KBM-7 (cell line): ENCODE results near the gene EID1.

ENCODE experiments used
- DNase-seq: peaks from one replicate; pipeline ENCODE4 v3.0.0-alpha.2; 2015
- in situ Hi-C: fragments of 300-500 bp; cut with MboI; formaldehyde crosslinking; loops from 2 replicates; pipeline ENCODE4 v1.14.3; 2020; ENCODE audit warnings: low sequenced_read_pairs, low pct_unique_long_range_greater_than_20kb, mixed read lengths

The EID1 gene

GRCh38 chr15:48865370-48866079 lies 12.4 kb upstream of the EID1 start:
- in situ Hi-C loops = loop anchor here (25.0 kb wide), 1 partner anchor 1297 kb away; no protein-coding TSS in a partner anchor
- no peak for DNase-seq

GRCh38 chr15:48866141-48866563 lies 11.8 kb upstream of the EID1 start:
- in situ Hi-C loops = loop anchor here (25.0 kb wide), 1 partner anchor 1296 kb away; no protein-coding TSS in a partner anchor
- DNase-seq = no peak

- DNase-seq = no peak
These were observed 9.9 kb upstream of the EID1 start for GRCh38 chr15:48868023-48868422.

GRCh38 chr15:48868536-48868935 lies 9.4 kb upstream of the EID1 start:
- in situ Hi-C loops = loop anchor here (25.0 kb wide), 1 partner anchor 1294 kb away; no protein-coding TSS in a partner anchor
- no peak for DNase-seq

More at GRCh38 chr15:48868023-48868422, 9.9 kb upstream of the EID1 start:
- in situ Hi-C loops = loop anchor here (25.0 kb wide), 1 partner anchor 1294 kb away; no protein-coding TSS in a partner anchor

DNA sequence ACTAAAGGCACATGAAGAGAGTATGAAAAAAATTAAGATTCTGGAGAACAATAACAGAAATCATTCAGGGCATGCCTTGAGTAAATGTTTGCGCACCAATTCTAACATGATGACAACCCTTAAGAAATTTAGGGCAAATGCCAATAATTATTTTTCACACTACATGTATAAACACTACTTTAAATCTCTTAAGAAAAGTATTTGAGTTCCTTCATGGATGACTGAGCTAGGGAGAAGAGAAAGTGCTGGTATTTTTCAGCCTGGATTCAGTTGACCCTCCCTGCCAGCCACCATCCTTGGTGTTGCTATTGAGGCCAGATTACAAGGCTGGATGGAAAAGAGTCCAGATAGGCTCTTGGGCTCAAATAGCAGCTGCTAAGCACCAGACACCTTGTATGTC lies 8.0 kb upstream of the EID1 start:
- in situ Hi-C loops = loop anchor here (25.0 kb wide), 1 partner anchor 1292 kb away; no protein-coding TSS in a partner anchor
- DNase-seq = no peak

DNA sequence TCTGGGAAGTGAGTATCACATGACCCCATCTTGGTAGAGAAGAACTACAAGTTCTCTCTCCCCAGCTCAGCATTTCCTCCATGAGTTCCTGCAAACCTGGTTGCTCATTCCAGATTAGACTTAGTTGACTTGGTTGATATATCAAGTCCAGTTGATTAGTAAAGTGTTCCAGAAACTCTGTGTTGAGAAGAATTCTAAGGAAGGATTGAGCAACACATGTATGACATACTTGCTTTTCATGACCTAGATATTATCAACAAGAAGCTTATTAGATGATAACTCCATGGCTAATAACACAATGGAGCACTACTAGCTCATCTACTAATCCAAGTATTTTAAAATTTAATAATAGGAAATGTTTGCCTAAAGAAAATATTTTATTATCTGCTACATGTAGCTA lies 6.4 kb upstream of the EID1 start:
- no peak for DNase-seq
- in situ Hi-C loops = loop anchor here (25.0 kb wide), 1 partner anchor 1291 kb away; no protein-coding TSS in a partner anchor

DNA sequence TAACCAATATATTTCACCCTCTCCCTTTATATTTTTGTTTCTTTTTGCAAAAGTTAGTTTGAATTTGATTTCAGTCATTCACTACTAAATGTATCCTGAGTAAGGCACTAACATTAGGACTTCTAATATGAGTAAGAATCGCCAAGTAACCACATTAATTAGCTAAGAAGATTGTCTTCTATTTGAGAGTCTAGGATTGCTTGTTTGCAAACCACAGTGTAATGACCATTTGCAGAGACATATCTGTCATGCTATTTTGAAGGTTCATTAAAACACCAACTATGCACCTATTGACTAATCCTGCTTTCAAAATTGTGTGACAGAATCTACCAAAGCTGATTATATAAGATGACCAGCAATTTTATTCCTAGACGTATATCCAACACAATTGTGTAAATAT lies 5.3 kb upstream of the EID1 start:
- no peak for DNase-seq
- in situ Hi-C loops = loop anchor here (25.0 kb wide), 1 partner anchor 1290 kb away; no protein-coding TSS in a partner anchor

DNA sequence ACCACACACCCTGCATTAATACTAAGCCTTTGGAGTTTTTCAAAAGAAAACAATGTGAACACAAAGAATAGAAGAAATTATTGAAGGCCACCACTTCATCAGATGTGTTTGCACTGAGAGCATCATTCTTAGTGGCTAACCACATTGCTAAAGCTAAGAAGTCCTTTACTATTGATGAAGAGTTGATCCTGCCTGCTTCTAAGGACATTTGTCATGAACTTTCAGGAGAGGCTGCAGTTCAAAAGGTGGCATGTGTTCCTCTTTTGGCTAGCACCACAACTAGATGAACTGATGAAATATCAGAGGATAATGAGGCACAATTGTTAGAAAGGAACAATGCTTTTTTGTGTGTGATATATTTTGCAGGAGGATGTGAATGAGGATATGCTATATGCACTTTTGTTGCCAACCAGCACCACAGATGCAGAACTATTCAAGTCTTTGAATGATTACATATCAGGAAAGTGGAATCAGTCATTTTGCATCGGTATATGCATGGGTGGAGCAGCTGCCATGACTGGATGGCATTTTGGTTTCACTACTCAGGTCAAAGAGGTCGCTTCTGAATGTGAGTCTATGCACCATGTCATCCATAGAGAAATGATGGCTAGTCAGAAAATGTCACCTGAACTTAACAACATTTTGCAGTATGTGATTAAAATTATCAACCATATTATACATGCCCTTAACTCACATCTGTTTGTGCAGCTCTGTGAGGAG lies 2.5 kb upstream of the EID1 start:
- no peak for DNase-seq
- in situ Hi-C loops = no loop called here

DNA sequence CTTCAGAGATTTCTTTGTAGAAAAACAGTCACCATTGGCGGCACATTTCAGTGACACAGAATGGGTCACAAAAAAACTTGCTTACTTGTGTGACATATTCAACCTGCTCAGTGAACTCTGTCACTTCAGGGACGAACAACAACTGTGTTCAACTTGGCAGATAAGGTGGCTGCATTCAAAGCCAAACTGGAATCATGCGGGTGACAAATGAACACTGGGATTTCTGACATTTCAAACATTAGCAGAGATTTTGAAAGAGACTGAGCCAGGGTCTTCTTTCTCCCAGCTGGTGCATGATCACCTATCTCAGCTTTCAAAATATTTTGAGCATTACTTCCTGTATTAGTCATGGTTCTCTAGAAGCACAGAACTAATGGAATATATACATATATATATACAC lies 1.9 kb upstream of the EID1 start:
- DNase-seq = no peak
- in situ Hi-C loops = no loop called here

DNA sequence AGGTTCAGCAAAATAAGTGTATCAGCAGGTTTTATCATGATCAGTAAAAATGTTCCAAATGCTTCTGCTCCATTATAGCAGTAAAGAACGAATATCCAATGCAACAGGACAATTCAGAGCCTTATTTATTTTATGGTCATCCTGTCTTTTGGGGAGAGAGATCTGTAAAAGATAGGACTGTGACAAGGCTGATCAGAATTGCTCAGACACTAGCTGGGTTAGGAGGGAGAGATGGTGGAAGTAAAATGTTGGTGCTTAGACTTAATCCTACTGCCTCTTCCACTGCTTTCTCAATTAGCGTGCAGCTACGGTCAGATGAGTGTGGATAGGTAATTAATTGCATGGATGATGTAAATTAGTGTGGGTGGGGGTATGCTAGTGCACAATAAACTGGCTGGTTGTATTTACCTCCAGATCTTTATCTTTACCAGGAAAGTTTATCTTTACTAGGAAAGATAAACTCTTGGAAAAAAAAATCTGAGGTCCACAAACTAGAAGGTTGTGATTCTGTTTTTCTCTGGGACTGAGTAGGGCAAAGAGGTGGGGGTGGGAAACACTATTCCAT lies 2.2 kb downstream of the EID1 start:
- no peak for DNase-seq
- in situ Hi-C loops = no loop called here

GRCh38 chr15:48883699-48884098 lies 5.8 kb downstream of the EID1 start:
- no peak for DNase-seq
- in situ Hi-C loops = no loop called here

GRCh38 chr15:48887144-48887543 lies 9.2 kb downstream of the EID1 start:
- in situ Hi-C loops = no loop called here
- DNase-seq = no peak

GRCh38 chr15:48888191-48888590 lies 10.3 kb downstream of the EID1 start:
- no peak for DNase-seq
- in situ Hi-C loops = no loop called here

GRCh38 chr15:48888836-48889235 lies 10.9 kb downstream of the EID1 start:
- no peak for DNase-seq
- in situ Hi-C loops = no loop called here

DNA sequence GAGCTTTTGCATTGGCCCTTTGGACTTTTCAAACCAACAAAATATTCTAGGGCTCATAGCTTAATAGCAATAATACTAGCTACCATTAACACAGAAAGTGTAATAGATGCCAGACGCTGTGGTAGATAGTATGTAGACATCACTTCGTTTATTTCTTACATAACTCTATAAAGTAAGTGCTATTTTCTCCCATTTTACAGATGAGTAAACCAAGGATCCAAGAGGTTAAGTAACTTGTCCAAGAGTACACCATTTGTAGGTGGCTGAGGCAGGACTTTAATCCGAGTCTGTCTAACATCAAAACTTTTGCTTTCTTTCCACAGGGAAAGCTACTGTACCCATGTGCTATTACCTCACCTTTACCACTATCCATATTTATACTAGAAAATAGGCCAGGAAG lies 12.0 kb downstream of the EID1 start:
- DNase-seq = no peak
- in situ Hi-C loops = no loop called here

DNA sequence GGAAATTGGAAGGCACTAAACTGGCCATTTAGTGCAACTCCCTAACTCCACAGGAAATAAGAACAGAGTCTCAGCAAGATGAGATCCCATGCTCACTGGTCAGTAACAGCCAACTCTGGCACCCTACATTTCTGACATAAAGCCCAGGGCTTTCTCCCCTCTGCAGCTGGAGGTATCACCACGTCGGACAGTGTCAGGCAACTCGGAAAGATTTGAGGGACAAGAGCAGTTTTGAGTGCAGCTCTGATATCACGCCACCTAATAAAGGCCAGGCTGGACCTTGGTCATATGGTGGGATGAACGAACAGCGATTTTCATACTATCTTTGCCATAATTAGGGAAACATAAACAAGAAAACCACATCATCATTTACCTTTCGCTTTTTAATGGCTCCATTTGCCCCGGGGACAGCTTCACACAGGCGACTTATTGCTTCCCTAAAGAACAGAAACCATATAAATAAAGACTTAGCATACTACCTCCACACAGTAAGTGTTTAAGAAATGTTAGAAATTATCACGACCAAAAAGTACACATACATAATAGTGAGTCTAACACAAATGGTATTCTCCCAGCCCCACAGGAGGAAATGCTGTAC lies 12.5 kb downstream of the EID1 start:
- in situ Hi-C loops = no loop called here
- no peak for DNase-seq

- in situ Hi-C loops = no loop called here
- no peak for DNase-seq
These were observed 13.4 kb downstream of the EID1 start for GRCh38 chr15:48891232-48891765.

GRCh38 chr15:48893311-48893710 lies 15.4 kb downstream of the EID1 start:
- DNase-seq = no peak
- in situ Hi-C loops = no loop called here
